ENCODE measurements around the gene SEZ6.

Gene SEZ6

DNA sequence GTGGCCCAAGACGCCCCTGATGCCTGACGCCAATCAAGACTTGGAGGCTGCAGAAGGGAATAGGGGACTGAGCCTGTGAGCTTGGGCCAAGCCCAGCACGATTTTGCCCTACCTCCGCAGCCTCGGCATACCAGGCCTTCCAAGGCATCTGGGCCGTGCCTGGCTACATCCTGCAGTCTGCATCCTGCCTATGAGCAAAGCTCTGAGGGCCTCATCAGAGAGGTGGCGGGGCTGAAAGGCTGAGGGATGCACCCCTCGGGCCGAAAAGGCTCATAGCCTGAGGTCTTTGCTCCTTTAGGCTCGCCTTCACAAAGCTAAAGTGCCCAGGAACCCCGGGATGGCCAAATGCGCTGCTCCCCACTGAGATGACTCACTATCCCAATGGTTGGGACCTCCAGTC is 2.5 kb downstream of the SEZ6 start:
- DNase-seq (ENCODE audit: low read depth), result no peak

DNA sequence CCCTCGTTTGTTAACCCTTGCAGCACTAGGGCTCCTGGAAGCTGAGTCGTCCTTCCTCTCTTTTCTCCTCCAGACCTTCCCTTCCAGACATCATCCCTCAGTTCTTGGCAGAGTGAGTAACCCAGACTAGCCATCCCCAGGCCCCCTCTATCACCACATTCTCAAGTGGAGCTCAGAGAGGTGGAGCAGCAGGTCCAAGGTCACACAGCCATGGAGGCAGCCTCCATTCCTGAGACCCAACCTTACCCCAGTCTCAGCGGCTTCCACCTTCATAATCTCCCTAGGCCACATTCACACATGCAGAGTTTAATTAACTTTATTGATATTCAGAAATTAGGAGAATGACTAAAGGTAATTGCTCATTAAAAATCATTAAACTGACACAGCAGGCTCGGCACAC is 3.0 kb downstream of the SEZ6 start:
- no peak for DNase-seq (ENCODE audit: low read depth)

DNA sequence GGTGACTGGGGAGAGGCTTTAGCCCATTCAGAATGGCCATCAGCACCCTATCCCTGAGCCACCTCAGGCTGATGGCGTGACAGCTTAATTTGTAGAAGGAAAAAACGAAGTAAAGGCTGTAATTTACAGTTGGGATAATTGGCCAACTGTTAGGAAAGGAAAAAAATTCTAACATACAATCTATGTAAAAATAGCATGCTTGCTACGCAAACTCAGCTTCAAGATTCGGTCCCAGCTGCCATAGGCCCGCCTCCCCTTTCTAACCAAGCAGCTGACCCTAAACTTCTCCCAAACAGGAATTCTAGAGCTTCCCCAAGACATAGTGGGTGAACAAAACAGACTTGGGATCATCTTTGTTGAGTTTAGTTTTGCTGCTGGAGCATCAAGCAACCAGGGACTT is 4.9 kb downstream of the SEZ6 start:
- no peak for DNase-seq (ENCODE audit: low read depth)

DNA sequence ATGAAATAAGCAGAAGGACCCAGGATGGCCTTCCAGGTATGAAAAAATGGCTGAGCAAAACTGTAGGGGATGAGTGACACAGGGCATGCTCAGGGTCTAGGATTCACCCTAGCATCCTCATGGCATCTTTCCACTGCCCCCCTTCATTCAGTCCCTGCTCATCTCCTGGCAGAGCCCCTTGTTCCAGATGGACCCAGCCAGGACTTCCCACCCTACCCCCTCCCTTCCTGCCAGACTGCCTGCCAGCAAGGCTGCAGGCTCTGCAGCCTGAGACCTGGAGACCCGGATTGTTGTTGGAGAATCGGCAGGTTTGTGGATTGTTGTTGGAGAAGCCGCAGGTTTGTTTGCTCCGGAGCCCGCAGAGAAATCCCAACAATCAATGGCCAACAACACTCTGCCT is 6.6 kb downstream of the SEZ6 start:
- DNase-seq (ENCODE audit: low read depth), result no peak

DNA sequence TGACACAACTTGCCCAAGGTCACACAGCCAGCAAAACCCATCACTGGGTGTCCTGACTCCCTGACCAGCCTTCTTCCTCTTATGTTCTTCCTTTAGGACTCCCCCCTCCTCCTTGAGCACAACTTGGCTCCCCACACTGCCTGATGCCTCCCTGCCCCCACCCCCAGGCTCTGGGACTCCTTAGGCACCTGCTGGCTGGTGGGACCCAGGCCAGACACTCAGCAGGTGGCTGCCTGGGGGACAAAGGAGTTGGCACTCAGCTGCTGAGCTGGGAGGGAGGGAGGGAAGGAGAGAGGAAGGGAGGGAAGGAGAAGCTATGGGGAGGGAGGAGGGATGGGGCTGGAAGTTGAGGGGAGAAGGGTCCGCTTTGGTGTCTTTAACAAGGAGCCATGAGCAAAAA is 8.0 kb downstream of the SEZ6 start:
- DNase-seq (ENCODE audit: low read depth), result no peak

DNA sequence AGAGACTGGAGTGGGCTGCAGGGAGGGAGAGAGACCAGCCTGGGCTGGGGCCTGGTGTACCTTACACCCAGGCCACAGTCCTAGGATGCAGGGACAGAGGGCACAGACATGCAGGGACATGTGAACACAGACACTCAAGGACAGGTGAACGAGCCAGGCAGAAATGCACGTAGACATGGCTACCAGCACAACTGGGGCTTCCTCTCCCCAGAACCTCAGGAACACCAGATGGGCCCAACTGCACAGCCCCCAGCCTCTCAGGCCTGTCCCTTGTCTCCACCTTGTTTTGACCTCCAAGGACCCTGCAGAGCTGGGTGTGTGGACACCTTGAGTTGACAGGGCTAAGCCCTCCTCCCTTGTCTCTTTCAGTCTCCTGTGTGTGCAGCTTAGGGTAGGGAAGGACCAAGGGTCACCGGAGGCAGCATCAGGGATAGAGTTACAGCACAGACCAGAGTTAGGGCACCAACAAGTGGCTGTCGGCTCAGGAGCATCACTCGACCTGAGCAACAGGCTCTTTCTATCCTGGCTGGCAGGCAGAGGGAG is 9.2 kb downstream of the SEZ6 start:
- DNase-seq (ENCODE audit: low read depth), result no peak

DNA sequence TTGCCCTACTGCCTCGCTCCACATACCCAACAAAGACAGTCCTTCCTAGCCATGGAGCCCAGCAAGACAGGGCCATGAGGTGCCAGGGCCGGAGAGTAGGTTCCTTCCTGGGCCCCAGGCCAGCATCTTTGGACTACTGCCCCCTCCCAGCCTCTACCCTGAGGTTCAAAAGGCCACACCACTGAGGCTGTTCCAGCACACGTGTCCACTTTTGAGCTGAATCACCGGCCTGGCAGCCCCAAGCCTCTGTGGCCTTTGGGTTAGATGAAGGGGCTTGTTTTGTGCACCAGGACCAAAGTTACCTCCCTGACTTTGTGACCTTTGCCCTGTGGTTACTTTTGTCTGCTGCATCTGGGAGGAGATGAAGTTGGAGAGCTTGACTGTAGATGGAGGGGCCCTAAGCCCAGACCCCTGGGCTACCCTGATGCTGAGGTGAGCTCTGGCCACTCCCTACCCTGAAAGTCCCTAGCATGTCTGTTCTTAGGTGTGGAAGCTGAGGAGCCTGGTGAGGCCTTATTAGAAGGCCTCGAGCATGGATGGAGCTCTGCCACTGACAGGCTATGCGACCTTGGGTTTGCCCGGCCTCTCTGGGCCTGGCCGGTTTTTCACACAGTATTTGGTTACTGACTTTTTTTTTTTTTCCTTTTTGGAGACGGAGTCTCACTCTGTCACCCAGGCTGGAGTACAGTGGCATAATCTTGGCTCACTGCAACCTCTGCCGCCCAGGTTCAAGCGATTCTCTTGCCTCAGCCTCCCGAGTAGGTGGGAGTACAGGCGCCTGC is 12.0 kb downstream of the SEZ6 start:
- DNase-seq (ENCODE audit: low read depth), result no peak

DNA sequence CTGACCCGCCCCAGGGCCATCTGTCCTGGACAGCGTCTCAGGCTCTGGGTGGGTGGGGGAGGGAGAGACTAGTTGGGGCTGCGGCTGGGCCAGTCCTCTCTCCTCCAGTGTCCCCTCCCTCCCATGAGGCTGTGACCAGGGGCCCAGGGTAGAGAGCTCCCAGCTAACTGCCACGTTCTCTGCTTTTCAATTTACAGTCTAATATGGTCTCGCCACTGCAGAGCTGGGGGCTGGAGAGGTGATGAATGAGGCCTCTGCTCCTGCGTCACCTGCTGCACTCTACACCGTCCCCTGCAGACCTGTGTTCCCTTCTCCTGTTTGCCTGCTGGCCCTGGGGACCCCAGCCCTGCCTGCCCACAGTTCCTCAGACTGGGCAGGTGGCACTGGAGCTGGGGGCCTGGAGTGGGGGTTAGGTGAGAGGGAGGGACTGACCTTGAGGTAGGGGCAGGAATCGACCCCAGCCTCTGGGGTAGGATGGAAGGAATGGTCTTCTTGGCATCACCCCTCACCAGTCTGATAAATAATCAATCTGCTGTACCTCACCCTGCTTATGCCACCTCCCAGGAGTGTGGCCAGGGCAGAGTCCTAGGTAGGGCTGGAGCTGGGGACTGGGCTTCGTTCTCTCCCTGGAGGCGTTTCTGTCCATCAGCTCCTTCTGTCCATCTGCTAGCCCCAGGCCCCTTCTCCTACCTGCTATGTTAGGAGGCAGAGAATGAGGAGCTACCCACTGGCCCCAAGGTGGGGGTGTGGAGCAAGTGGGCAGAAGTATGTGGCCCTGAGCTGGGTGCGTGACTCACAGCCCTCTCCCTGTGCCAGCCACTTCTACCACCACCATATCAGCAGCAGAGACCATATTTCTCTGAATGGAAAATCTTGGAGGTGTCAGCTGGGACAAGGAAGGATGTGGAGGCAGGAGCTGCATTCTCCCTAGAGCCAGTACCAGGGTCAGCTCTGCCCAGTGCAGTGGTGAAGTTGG is 12.9 kb downstream of the SEZ6 start:
- no peak for DNase-seq (ENCODE audit: low read depth)

DNA sequence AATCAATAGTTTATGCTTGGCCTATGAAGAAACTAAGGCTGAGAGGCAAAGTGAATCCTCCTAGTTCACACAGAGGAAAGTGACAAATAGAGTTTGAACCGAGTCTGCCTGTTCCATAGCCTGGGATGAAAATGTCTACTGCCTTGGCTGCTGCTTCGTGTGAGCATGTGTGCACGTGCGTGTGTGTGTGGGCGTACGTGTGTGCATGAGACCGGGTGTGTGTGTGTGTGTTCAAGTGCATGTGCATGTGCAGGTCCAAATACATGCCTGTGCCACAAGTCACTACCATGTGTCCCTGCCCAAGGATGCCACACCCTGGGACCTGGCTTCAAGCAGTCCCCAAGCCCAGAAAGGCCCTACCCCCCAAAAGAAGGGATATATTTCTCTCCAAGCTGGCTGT is 13.6 kb downstream of the SEZ6 start:
- no peak for DNase-seq (ENCODE audit: low read depth)

DNA sequence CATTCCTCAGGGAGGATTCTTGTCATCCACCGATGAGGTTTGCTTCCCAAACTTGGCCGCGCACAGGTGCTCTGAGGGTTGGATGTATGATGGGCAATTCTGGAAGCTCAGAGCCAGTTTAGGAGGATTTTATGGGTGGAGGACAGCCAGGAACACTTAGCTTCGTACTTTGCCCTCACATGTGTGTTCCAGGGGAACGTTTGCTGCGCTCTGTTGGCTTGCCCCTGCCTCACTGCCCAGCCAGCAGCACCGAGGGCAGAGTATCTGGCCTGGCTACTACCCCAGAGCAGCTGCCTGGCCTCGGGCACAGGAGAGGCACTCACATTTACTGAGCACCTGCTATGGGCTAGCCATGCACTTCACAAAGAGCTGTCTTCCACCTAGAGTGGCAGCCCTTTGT is 14.1 kb downstream of the SEZ6 start:
- no peak for DNase-seq (ENCODE audit: low read depth)

DNA sequence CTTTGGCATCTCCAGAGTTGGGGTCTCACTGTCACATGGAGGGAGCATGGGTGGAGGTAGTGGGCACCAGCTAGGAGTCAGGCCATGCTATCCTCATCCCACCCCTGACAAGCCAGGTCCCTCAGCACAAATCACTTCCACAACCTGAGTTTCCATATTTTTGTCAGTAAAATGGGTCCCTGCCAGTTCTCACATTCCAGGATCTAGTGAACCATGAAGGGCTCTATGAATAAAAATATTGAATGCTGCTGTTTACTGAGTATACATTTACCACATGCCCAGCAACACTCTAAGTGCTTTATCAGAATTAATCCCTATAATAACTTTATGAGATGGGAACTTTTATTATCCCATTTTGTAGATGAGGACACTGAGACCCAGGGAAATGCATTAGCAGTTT is 16.8 kb downstream of the SEZ6 start:
- no peak for DNase-seq (ENCODE audit: low read depth)

DNA sequence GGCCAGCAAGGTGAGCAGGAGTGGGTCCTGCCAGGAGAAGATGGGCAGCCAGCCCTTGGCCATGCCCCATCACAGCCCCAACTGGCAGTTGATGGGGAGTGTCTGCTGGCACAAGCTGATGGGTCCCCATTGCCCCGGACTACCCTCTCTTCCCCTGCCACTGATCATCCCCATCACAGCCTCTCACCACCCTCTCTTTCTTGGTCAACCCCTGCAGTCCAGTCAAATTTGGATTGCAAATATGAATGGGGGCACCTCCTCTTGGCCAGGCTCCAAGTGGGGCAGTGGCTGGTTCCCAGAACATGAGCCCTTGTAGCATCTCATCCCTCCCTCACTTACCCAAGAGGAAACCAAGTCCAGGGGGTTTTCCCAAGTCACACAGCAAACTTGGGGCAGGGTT is 17.4 kb downstream of the SEZ6 start:
- DNase-seq (ENCODE audit: low read depth), result no peak

DNA sequence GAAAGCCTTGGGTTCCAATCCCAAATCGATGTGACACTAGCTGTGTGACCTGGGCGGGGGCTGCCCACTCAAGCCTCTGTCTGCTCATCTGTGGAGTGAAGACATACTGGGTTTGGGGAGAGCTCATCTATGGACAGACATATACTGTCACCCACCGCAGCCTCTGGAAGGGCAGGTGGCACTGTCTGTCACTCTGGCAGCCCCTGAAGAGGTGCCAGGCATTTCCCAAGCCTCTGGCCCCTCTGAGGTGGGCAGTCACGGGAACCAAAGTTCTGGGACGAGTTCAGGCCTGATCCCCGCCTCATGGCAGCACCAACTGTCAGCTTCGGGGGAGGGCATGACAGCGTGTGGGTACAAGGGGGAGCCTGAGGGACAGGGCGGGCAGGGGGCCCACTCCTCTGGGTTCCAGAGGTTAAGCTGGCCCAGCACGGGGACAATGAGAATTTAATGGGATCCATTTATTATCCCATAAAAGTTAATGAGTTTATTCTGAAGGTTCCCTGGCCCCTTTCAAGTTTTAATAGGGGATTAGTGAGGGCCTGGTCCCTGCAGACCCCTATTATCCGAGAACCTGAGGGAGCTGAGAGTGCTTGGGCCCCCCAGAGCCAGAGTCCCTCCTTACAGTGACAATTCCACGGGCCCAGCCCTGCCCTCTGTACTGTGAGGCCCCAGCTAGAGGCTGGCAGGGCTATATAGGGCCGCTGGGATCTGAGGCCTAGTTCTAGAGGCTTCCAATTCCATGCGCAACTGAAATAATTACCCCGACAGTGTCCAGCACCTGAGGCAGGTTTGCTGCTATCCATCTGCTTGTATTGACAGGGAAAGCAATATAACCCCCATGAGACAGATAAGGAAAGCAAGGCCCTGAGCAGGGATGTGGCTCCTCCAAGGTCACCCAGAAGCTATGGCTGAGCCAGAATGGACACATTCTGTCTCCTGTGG is 18.8 kb downstream of the SEZ6 start:
- no peak for DNase-seq (ENCODE audit: low read depth)

DNA sequence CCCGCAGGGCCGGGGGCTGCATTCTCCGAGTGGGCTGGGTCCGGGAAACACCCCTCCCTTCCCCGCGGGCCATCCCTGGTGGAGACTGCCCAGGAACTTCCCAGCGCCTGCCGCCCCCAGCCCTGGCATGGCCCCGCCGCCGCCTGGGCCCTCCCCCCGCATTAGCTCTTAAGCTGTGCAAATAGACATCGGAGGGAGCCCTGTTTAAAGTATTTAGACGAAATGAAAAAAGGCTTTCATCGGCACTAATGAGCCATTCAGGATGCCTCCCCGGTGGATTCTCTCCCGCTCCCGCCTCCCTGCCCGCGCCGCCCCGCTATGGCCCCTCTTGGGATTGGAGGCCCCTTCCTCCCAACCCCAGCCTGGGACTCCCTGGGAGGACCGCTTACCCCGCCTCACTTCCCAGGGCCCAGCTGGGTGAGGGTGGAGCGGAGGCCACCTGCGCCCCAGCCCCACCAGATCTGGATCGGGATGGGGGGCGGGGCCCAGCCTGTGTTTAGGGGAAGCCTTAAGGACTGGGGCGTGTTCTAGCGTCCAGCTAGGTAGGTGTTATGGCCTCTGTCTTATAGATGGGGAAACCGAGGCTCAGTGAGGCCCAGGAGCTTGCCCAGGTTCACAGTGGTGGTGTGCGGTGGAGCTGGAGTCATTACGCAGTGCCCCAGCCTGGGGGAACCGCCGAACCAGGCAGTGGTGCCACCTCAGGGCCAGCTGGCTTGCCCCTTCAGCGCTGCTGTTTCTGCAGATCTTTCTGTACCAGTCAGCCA is 19.7 kb downstream of the SEZ6 start:
- DNase-seq (ENCODE audit: low read depth), result no peak

DNA sequence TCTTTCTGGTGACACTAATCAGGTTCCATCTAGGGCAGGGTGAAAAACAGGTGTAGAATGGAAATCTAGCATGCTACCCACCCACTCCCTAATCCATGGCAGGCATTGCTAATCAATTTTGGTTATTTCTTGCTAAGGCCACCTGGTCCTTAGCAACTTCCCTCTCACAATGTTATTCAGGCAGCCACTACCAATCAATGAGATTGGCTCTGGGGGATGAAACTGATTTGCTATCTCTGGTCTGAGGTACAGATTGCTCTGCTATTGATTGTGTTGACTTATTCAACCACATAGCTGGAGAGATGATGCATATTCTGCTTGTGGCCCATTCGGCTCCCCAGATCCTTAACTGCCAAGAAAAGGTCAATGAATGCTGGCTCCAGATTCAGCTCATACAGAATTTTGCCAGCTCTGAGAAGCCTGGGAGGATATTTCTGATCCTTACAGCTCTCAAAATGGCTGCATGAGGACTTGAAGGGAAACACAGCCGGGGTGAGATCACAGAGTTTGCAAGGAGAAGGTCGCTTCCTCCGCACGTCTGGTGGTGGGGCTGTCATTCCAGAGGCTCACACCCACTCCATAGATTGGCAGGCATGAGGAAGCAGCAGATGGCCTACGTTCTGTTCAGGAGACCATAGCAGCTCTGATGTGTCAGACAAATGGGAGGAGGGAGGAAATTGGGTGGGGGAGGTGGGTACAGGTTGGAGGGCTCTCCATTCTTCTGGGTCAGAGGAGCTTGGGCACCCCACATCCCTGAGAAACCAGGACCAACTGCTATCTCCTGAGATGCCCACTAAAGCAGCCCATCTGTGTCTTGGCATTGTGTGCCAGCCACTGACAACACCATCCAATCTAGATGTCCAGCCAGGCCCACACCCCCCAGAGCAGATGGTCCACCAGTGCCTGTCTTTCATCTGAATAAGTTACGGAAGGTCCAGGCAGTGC is 22.3 kb downstream of the SEZ6 start:
- no peak for DNase-seq (ENCODE audit: low read depth)

DNA sequence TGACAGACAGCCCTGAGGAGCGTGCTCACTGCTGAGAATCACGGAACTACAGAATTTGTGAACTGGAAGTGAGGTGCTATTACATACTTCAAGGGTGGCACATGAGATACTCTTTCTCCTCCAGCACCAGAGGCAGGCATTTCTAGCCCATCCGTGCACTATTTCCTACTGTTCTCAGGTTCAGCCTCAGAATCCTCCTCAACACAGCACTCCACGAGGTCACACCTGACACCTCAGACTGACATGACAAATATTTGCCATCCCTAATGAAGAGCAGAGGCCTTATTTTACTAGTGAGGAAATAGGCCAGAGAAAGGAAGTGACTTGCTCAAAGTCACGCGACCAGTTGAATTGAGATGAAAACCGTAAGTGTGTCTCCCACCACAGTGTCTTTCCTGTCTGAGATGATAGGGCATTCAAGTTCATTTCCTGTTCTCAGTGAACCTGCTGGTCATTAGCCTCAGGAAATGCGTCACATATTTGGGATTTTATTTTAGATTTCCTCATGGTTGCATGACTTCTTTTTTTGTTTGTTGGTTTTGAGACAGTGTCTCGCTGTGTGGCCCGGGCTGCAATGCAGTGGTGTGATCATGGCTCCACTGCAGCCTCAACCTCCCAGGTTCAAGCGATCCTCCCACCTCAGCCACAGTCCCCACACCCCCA is 23.6 kb downstream of the SEZ6 start:
- no peak for DNase-seq (ENCODE audit: low read depth)

DNA sequence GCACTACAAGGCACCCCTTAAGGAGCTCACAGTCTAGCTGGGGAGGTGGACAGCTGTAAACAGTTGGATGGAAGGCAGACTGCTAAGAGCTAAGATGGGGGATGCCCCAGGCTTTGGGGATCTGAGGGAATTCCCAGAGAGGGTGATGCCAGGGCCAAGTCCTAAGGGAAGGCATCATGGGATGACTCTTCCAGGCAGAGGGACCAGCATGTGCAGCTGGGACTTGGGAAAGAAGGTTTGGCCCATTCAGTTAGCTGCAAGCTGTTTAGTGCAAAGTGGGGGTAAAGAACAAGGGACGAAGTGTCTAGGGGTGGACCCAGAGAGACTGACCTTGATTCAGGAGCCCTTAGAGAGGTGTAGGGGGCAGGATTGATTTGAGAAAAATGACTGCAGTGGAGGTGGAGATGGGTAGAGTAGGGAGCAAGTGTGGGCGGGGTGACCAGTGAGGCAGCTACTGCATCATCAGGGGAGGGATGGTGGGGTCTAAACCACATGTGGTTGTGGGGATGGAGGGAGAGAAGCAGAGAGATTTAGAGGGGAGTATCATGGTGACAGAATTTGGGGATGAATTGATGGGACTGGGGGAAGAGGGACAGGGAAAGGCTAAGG is 27.4 kb downstream of the SEZ6 start:
- no peak for DNase-seq (ENCODE audit: low read depth)

DNA sequence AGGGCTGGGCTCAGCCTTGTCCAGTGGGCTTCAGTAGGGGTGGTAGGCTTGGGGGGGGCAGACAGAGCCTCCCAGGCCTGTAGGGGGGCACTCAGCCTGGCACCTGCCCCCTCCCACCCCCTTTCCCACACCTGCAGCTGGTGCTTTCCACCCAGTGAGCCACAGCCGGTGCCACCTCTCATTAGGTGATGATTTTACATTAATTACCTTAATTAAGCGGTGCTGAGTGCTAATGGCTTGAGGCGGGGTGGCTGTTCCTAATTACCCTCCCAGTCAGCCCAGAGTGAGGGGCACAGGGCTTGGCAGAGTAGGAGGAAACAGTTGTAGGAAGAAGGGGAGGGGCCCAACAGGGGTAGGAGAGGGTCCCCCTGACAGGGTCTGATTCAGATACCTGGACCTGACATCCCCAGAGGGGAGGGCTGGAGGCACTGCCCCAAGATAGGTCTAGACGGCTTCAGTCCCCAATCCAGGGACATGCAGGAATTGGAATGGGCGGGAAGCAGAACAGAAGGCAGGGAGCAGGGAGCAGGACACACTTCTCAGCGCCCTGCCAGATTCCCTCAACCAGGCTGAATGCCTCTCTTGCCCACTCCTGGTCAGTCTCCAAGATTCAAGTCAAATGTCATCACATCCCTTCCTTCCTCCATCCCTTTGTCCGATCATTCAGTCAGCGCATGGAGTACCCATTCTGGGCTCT is 28.0 kb downstream of the SEZ6 start:
- no peak for DNase-seq (ENCODE audit: low read depth)
